ENCODE measurements around the gene EMC9.

The EMC9 gene

GRCh38 chr14:24092505-24093206 lies 48.7 kb downstream of the EMC9 start:
- DNase-seq (ENCODE audit: low read depth in 2 of 3, low spot score in 2 of 3): no peak

GRCh38 chr14:24092110-24092504 lies 49.3 kb downstream of the EMC9 start:
- DNase-seq (ENCODE audit: low read depth in 2 of 3, low spot score in 2 of 3): no peak

DNA sequence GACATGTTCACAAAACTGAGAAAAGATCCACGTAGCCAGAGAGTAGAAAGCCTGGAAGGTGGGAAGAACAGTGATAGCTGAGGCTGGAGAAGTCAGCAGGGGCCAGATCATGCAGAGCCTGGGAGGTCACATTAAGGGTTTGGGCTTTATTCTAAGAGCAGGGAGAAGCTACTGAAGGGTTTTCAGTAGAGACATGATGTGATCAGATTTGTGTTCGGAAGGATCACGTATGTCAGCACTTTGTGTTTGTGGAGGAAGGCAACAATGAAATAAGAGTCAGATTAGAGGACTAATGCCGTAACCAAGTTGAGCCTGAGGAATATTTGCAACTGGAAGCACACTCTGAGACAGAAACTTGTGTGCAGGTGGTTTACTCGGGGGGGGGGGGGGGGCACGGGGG lies 51.5 kb downstream of the EMC9 start:
- no peak for DNase-seq (ENCODE audit: low read depth in 2 of 3, low spot score in 2 of 3)
